GM23338 (cell line): ENCODE results near the gene DCAF10. TPM values are rescaled to one million over a fixed set of nuclear protein-coding genes. Genes with fewer than 3 reads are reported as not detected.
"Not testable (repeated sequence)": the region's sequence is repeated elsewhere in the genome, so short reads cannot be mapped to it uniquely, and the experiment has no call there.

Experiments
- ATAC-seq: fragments of 200-7000 bp; cut with Tn5 transposase; 3 replicates; pipeline ENCODE4 v1.9.1; 2020
- DNase-seq: peaks from one replicate; pipeline ENCODE4 v3.0.0-alpha.2; 2015; ENCODE audit warnings: low spot score
- H2AFZ ChIP-seq: fragments of 200-600 bp; sonication (generic); 2 replicates; pipeline ENCODE4 v1.8.0; 2016; ENCODE audit warnings: antibody characterized with exemption, mild to moderate bottlenecking, moderate library complexity
- H3F3A ChIP-seq: fragments of 200-600 bp; sonication (generic); replicated peaks from 2 replicates; pipeline ENCODE4 v1.8.0; 2017; ENCODE audit warnings: antibody characterized with exemption, mixed run types, low read depth
- H3K27ac ChIP-seq: fragments of 200-600 bp; sonication (generic); 2 replicates; pipeline ENCODE4 v1.6.1; 2016; ENCODE audit warnings: low read depth
- H3K27me3 ChIP-seq: fragments of 200-600 bp; sonication (generic); 2 replicates; pipeline ENCODE4 v1.8.0; 2016; ENCODE audit warnings: mild to moderate bottlenecking, mixed run types, moderate library complexity; ENCODE audit not compliant: insufficient read depth
- H3K36me3 ChIP-seq: fragments of 200-600 bp; sonication (generic); 2 replicates; pipeline ENCODE4 v1.8.0; 2016; ENCODE audit warnings: mild to moderate bottlenecking; ENCODE audit not compliant: insufficient read depth
- H3K4me1 ChIP-seq: fragments of 200-600 bp; sonication (generic); 2 replicates; pipeline ENCODE4 v1.8.0; 2016; ENCODE audit warnings: mild to moderate bottlenecking, moderate library complexity; ENCODE audit not compliant: insufficient read depth
- H3K4me2 ChIP-seq: fragments of 200-600 bp; sonication (generic); 2 replicates; pipeline ENCODE4 v1.7.1; 2017; ENCODE audit warnings: mixed run types
- H3K4me3 ChIP-seq: fragments of 200-600 bp; sonication (generic); 2 replicates; pipeline ENCODE4 v1.6.1; 2016; ENCODE audit warnings: mixed run types
- H3K79me2 ChIP-seq: fragments of 200-600 bp; sonication (generic); replicated peaks from 2 replicates; pipeline ENCODE4 v1.8.0; 2017; ENCODE audit warnings: mild to moderate bottlenecking; ENCODE audit not compliant: insufficient read depth
- H3K9me2 ChIP-seq: fragments of 200-600 bp; sonication (generic); 2 replicates; pipeline ENCODE4 v1.8.0; 2017; ENCODE audit not compliant: insufficient read depth
- H4K20me1 ChIP-seq: fragments of 200-600 bp; sonication (generic); replicated peaks from 2 replicates; pipeline ENCODE4 v1.8.0; 2017; ENCODE audit warnings: mild to moderate bottlenecking; ENCODE audit not compliant: insufficient read depth
- H3K27ac Mint-ChIP-seq: 2 replicates; pipeline ENCODE4 v1.8.0; 2020; ENCODE audit warnings: inconsistent platforms, mild to moderate bottlenecking, moderate library complexity, mixed read lengths
- H3K27me3 Mint-ChIP-seq: 3 replicates; pipeline ENCODE4 v1.8.0; 2022; ENCODE audit warnings: low read depth, mild to moderate bottlenecking, moderate library complexity, mixed read lengths, inconsistent platforms; ENCODE audit not compliant: insufficient read depth, poor library complexity
- H3K36me3 Mint-ChIP-seq: 3 replicates; pipeline ENCODE4 v1.8.0; 2021; ENCODE audit warnings: low read depth, mild to moderate bottlenecking, inconsistent platforms, moderate library complexity, mixed read lengths
- H3K4me1 Mint-ChIP-seq: 3 replicates; pipeline ENCODE4 v1.8.0; 2020; ENCODE audit warnings: mild to moderate bottlenecking, inconsistent platforms, mixed read lengths
- H3K4me3 Mint-ChIP-seq: 3 replicates; pipeline ENCODE4 v1.8.0; 2021; ENCODE audit warnings: moderate library complexity, mild to moderate bottlenecking, inconsistent platforms, mixed read lengths
- H3K9me3 Mint-ChIP-seq: 3 replicates; pipeline ENCODE4 v1.8.0; 2020; ENCODE audit warnings: moderate library complexity, mild to moderate bottlenecking, inconsistent platforms, mixed read lengths
- REST ChIP-seq: IDR thresholded peaks from one replicate; pipeline ENCODE4 v1.6.1; 2018; ENCODE audit warnings: antibody characterized with exemption; ENCODE audit not compliant: unreplicated experiment
- ZNF462 ChIP-seq: fragments of 250-450 bp; sonication (Bioruptor Pico); IDR thresholded peaks from 2 replicates; pipeline ENCODE4 v1.5.0; 2020; ENCODE audit warnings: mild to moderate bottlenecking, moderate library complexity
- polyA plus RNA-seq: library from polyadenylated mRNA; unstranded; fragments of >200 nt; fragmentation: Nextera tagmentation; extraction: Ambion mirVana; gene quantifications from 2 replicates; pipeline ENCODE4 v1.2.1, GENCODE V29; 2016
- total RNA-seq: library from RNA; depleted of rRNA; stranded (reverse); fragments of >200 nt; shearing (Covaris generic); gene quantifications from 2 replicates; pipeline ENCODE4 v1.2.3, GENCODE V29; 2014

DCAF10 gene
- total and polyA plus RNA-seq, 2 experiments from 2014 or later: 6.6 to 11.5 TPM

DNA sequence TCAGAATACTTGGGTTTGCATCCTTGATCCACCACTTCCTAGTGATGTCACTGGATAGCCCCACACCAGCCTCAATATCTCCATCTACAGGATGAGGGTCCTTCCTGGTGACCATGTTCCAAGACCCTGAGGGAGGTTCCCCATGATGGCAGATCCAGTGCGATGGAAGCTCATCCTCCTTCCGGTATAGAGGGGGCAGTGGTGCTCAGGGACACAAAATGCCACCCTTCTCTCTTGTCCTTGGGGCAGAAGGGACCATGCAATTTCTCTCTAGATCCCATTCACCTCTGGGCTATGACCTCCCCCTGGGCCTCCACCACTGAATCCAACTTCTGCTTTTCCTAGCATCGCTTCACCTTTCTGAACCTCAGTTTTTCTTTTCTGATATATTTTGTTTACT, 108.7 kb downstream of the DCAF10 start (continued):
- TF ChIP-seq ZNF462 (CRISPR knock-in tag) (no peak), REST (no peak)

DNA sequence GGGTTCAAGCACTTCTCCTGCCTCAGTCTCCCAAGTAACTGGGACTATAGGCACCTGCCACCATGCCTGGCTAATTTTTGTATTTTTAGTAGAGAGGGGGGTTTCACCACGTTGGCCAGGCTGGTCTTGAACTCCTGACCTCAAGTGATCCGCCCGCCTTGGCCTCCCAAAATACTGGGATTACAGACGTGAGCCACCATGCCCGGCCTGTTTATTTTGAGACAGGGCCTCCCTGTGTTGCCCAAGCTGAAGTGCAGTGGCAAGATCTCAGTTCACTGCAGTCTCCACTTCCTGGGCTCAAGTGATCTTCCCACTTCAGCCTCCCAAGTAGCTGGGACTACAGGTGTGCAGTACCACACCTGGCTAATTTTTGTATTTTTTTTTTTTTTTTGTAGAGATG, 109.2 kb downstream of the DCAF10 start:
- H3K4me1 ChIP-seq, H3K27ac ChIP-seq, H3K9me3 Mint-ChIP-seq, ATAC-seq, H3F3A ChIP-seq, H3K4me1 Mint-ChIP-seq, H3K4me3 Mint-ChIP-seq, H3K9me2 ChIP-seq, H4K20me1 ChIP-seq, H2AFZ ChIP-seq, H3K36me3 Mint-ChIP-seq, DNase-seq, H3K4me2 ChIP-seq, H3K79me2 ChIP-seq, H3K4me3 ChIP-seq, H3K36me3 ChIP-seq, H3K27ac Mint-ChIP-seq: not testable (repeated sequence)
- H3K27me3 ChIP-seq: 0 out of 2 replicates have a peak, but pooled peaks cover 10% of the 10 kb centered on the region
- H3K27me3 Mint-ChIP-seq: peaks cover 11% of the 10 kb centered on the region
